Effector memory CD8-positive, alpha-beta T cell (primary cell): Measurements from ENCODE around the gene PRKCZ.
A peak's percentile ranks its signal among the peaks of the same experiment; 100 is the strongest.

Experiments
- ATAC-seq: fragments of 150-1000 bp; cut with Tn5 transposase; replicated peaks from 2 replicates; pipeline ENCODE4 v1.10.0; 2021; ENCODE audit warnings: mild to moderate bottlenecking, moderate library complexity
- DNase-seq, 3 experiments: peaks; one replicate each; pipeline ENCODE4 v3.0.0; 2021
- H3K27ac Mint-ChIP-seq, 2 donors: one replicate each; pipeline ENCODE4 v1.8.0; 2022; ENCODE audit warnings: mild to moderate bottlenecking in 2 of 2, mixed read lengths in 2 of 2, moderate library complexity in 2 of 2
- H3K27me3 Mint-ChIP-seq, 2 donors: one replicate each; pipeline ENCODE4 v1.8.0; 2022; ENCODE audit warnings: mixed read lengths in 2 of 2
- H3K36me3 Mint-ChIP-seq: one replicate; pipeline ENCODE4 v1.8.0; 2022; ENCODE audit warnings: mild to moderate bottlenecking, moderate library complexity, mixed read lengths; ENCODE audit not compliant: insufficient read depth
- H3K4me1 Mint-ChIP-seq, 2 donors: one replicate each; pipeline ENCODE4 v1.8.0; 2022; ENCODE audit warnings: low read depth in 2 of 2, mixed read lengths in 2 of 2
- H3K4me3 Mint-ChIP-seq, 2 donors: one replicate each; pipeline ENCODE4 v1.8.0; 2022; ENCODE audit warnings: mild to moderate bottlenecking in 2 of 2, mixed read lengths in 2 of 2, moderate library complexity in 2 of 2
- H3K9me3 Mint-ChIP-seq, 2 donors: one replicate each; pipeline ENCODE4 v1.8.0; 2022; ENCODE audit warnings: mixed read lengths in 2 of 2

The PRKCZ gene

GRCh38 chr1:2044510-2045319 is 5.5 kb upstream of the PRKCZ start:
- no peak overlapping the region for H3K27ac Mint-ChIP-seq
- peaks cover 10% of the 10 kb centered on the region for H3K36me3 Mint-ChIP-seq
- peak overlapping the region; percentile 56 to 64 for H3K4me3 Mint-ChIP-seq
- H3K27me3 Mint-ChIP-seq, result peaks cover 0 to 16% of the 10 kb centered on the region in 2 donors
- H3K4me1 Mint-ChIP-seq, result peaks cover 17 to 19% of the 10 kb centered on the region in 2 donors
- H3K9me3 Mint-ChIP-seq, result no peaks in the 10 kb centered on the region
- ATAC-seq, result peak; percentile 91
- DNase-seq, result peak; percentile 81 to 89 (median 81)

GRCh38 chr1:2045468-2046173 is 4.6 kb upstream of the PRKCZ start:
- Mint-ChIP-seq H3K27ac (peak overlapping the region in 1 of 2 donors; percentile 41), H3K4me1 (peaks cover 17 to 19% of the 10 kb centered on the region in 2 donors), H3K27me3 (peaks cover 0 to 16% of the 10 kb centered on the region in 2 donors), H3K4me3 (peak overlapping the region; percentile 56 to 64), H3K36me3 (peaks cover 10% of the 10 kb centered on the region), H3K9me3 (no peaks in the 10 kb centered on the region)
- ATAC-seq (no peak), DNase-seq (no peak)

GRCh38 chr1:2046174-2046917 is 3.9 kb upstream of the PRKCZ start:
- H3K27me3 Mint-ChIP-seq, result peaks cover 0 to 16% of the 10 kb centered on the region in 2 donors
- ATAC-seq, result no peak
- H3K4me1 Mint-ChIP-seq, result peaks cover 18 to 19% of the 10 kb centered on the region in 2 donors
- H3K27ac Mint-ChIP-seq, result no peak overlapping the region
- H3K4me3 Mint-ChIP-seq, result peak overlapping the region; percentile 56 to 64
- peaks cover 10% of the 10 kb centered on the region for H3K36me3 Mint-ChIP-seq
- H3K9me3 Mint-ChIP-seq, result no peaks in the 10 kb centered on the region
- no peak for DNase-seq

GRCh38 chr1:2046953-2047748 is 3.1 kb upstream of the PRKCZ start:
- no peaks in the 10 kb centered on the region for H3K9me3 Mint-ChIP-seq
- H3K4me3 Mint-ChIP-seq, result no peak overlapping the region
- ATAC-seq (no peak), DNase-seq (no peak)
- no peak overlapping the region for H3K27ac Mint-ChIP-seq
- peaks cover 10% of the 10 kb centered on the region for H3K36me3 Mint-ChIP-seq
- H3K4me1 Mint-ChIP-seq, result peaks cover 23 to 24% of the 10 kb centered on the region in 2 donors
- peaks cover 0 to 16% of the 10 kb centered on the region in 2 donors for H3K27me3 Mint-ChIP-seq

GRCh38 chr1:2047749-2048729 is 2.2 kb upstream of the PRKCZ start:
- peak overlapping the region; percentile 77 to 85 for H3K4me3 Mint-ChIP-seq
- peaks cover 0 to 16% of the 10 kb centered on the region in 2 donors for H3K27me3 Mint-ChIP-seq
- peak overlapping the region in 1 of 2 donors; percentile 17 for H3K27ac Mint-ChIP-seq
- ATAC-seq, result no peak
- peaks cover 30 to 33% of the 10 kb centered on the region in 2 donors for H3K4me1 Mint-ChIP-seq
- DNase-seq, result no peak
- H3K9me3 Mint-ChIP-seq, result no peaks in the 10 kb centered on the region
- peaks cover 7% of the 10 kb centered on the region for H3K36me3 Mint-ChIP-seq

GRCh38 chr1:2049225-2049717 is 940 bp upstream of the PRKCZ start:
- ATAC-seq (no peak), DNase-seq (no peak)
- peaks cover 7% of the 10 kb centered on the region for H3K36me3 Mint-ChIP-seq
- H3K27ac Mint-ChIP-seq, result peak overlapping the region; percentile 12 to 86
- peaks cover 33% of the 10 kb centered on the region in 2 donors for H3K4me1 Mint-ChIP-seq
- H3K27me3 Mint-ChIP-seq, result peaks cover 0 to 16% of the 10 kb centered on the region in 2 donors
- peak overlapping the region; percentile 77 to 85 for H3K4me3 Mint-ChIP-seq
- no peaks in the 10 kb centered on the region for H3K9me3 Mint-ChIP-seq

- Mint-ChIP-seq H3K4me3 (peak overlapping the region; percentile 70 to 73), H3K36me3 (peaks cover 7% of the 10 kb centered on the region), H3K27me3 (peaks cover 0 to 16% of the 10 kb centered on the region in 2 donors), H3K9me3 (no peaks in the 10 kb centered on the region), H3K4me1 (peaks cover 31 to 33% of the 10 kb centered on the region in 2 donors), H3K27ac (no peak overlapping the region)
- ATAC-seq (peak; percentile 51), DNase-seq (peak in 1 of 3 experiments; percentile 43)
Observed at GRCh38 chr1:2050461-2050792, 216 bp downstream of the PRKCZ start.

GRCh38 chr1:2050793-2051682 is 827 bp downstream of the PRKCZ start:
- Mint-ChIP-seq H3K4me1 (peaks cover 27 to 28% of the 10 kb centered on the region in 2 donors), H3K27ac (no peak overlapping the region), H3K36me3 (peaks cover 7% of the 10 kb centered on the region), H3K27me3 (peaks cover 0 to 16% of the 10 kb centered on the region in 2 donors), H3K9me3 (no peaks in the 10 kb centered on the region), H3K4me3 (peak overlapping the region; percentile 70 to 73)
- ATAC-seq (no peak), DNase-seq (no peak)

GRCh38 chr1:2052054-2052679 is 2.0 kb downstream of the PRKCZ start:
- Mint-ChIP-seq H3K27me3 (peaks cover 0 to 16% of the 10 kb centered on the region in 2 donors), H3K9me3 (no peaks in the 10 kb centered on the region), H3K4me3 (peak overlapping the region; percentile 70 to 73), H3K36me3 (peaks cover 9% of the 10 kb centered on the region), H3K4me1 (peaks cover 27 to 28% of the 10 kb centered on the region in 2 donors), H3K27ac (peak overlapping the region in 1 of 2 donors; percentile 16)
- no peak for DNase-seq
- no peak for ATAC-seq

GRCh38 chr1:2052756-2053155 is 2.5 kb downstream of the PRKCZ start:
- peaks cover 0 to 16% of the 10 kb centered on the region in 2 donors for H3K27me3 Mint-ChIP-seq
- H3K27ac Mint-ChIP-seq, result peak overlapping the region; percentile 16 to 59
- peak overlapping the region; percentile 1 to 16 for H3K4me3 Mint-ChIP-seq
- peaks cover 27 to 28% of the 10 kb centered on the region in 2 donors for H3K4me1 Mint-ChIP-seq
- peaks cover 14% of the 10 kb centered on the region for H3K36me3 Mint-ChIP-seq
- H3K9me3 Mint-ChIP-seq, result no peaks in the 10 kb centered on the region
- DNase-seq (no peak), ATAC-seq (no peak)

GRCh38 chr1:2053217-2053616 is 3.0 kb downstream of the PRKCZ start:
- peaks cover 19% of the 10 kb centered on the region for H3K36me3 Mint-ChIP-seq
- H3K4me1 Mint-ChIP-seq, result peaks cover 26 to 27% of the 10 kb centered on the region in 2 donors
- H3K27me3 Mint-ChIP-seq, result peaks cover 0 to 12% of the 10 kb centered on the region in 2 donors
- ATAC-seq (no peak), DNase-seq (no peak)
- no peaks in the 10 kb centered on the region for H3K9me3 Mint-ChIP-seq
- H3K4me3 Mint-ChIP-seq, result peak overlapping the region in 1 of 2 donors; percentile 1
- peak overlapping the region; percentile 16 to 59 for H3K27ac Mint-ChIP-seq
